ENCODE measurements around the gene SNX2. TPM values are rescaled to one million over a fixed set of nuclear protein-coding genes. Genes with fewer than 3 reads are reported as not detected.

SNX2 gene
- total and polyA plus RNA-seq, 2 donors (not counting 1 experiment from before 2014, with no cell fraction given): 107 to 266 TPM

DNA sequence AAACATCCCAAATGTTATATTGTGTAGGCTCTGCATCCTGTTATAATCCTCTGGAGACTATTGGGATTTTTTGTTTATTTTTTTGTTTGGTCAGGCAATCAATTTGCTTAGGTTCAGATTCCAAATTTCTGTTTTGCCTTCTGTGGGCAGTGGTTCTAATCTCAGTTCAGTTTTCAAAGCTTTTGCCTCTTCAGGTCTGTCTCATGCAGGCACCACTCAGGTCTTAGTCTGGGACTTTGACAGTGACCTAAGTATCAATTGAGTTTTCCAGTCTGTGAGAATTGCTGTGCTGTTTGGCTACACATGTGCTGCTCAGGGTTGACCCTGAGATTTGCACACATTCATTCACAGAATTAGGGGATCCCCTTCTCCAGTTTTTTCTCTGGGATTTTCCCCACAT is 14.1 kb downstream of the SNX2 start:
- TF ChIP-seq, protein P1, sequence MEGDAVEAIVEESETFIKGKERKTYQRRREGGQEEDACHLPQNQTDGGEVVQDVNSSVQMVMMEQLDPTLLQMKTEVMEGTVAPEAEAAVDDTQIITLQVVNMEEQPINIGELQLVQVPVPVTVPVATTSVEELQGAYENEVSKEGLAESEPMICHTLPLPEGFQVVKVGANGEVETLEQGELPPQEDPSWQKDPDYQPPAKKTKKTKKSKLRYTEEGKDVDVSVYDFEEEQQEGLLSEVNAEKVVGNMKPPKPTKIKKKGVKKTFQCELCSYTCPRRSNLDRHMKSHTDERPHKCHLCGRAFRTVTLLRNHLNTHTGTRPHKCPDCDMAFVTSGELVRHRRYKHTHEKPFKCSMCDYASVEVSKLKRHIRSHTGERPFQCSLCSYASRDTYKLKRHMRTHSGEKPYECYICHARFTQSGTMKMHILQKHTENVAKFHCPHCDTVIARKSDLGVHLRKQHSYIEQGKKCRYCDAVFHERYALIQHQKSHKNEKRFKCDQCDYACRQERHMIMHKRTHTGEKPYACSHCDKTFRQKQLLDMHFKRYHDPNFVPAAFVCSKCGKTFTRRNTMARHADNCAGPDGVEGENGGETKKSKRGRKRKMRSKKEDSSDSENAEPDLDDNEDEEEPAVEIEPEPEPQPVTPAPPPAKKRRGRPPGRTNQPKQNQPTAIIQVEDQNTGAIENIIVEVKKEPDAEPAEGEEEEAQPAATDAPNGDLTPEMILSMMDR (IDR thresholded peaks at IDR 0.05): no peak
- TF ChIP-seq EZH2 (IDR thresholded peaks at IDR 0.05; ENCODE audit: borderline replicate concordance, insufficient read depth, low read depth, low read length, poor library complexity, severe bottlenecking): no peak
- Histone ChIP-seq H3K4me1 (ENCODE audit: control insufficient read depth in 2 of 2, insufficient read depth in 2 of 2, low read length in 2 of 2) (peaks cover 21 to 54% of the 10 kb centered on the region in 2 donors), H3K27me3 (replicated peaks in 1 of 4; ENCODE audit: control extremely low read depth in 1 of 4, control insufficient read depth in 3 of 4, insufficient read depth in 4 of 4, low read length in 3 of 4) (no peaks in the 10 kb centered on the region), H3K79me2 (ENCODE audit: control insufficient read depth, insufficient read depth, low read length) (peaks cover 100% of the 10 kb centered on the region), H3K9ac (ENCODE audit: low read length) (no peak overlapping the region), H3K4me3 (ENCODE audit: control extremely low read depth in 1 of 5, extremely low read depth in 1 of 5, insufficient read depth in 1 of 5, low read depth in 2 of 5, low read length in 4 of 5) (no peak overlapping the region), H3K36me3 (replicated peaks in 1 of 2; ENCODE audit: control extremely low read depth in 1 of 2, control insufficient read depth in 1 of 2, extremely low read depth in 1 of 2, insufficient read depth in 2 of 2, low read length in 1 of 2) (peaks cover 0 to 55% of the 10 kb centered on the region in 2 experiments), H3K27ac (ENCODE audit: low read length in 2 of 2) (peak overlapping the region in 1 of 2 donors; percentile 14), H3K9me3 (ENCODE audit: control extremely low read depth in 1 of 3, control insufficient read depth in 2 of 3, insufficient read depth in 1 of 3, low read length in 2 of 3) (peaks cover 2 to 16% (median 6%) of the 10 kb centered on the region in 3 donors), H4K20me1 (ENCODE audit: control insufficient read depth, insufficient read depth, low read length, poor library complexity, severe bottlenecking) (peaks cover 89% of the 10 kb centered on the region), H2AFZ (ENCODE audit: insufficient read depth, low read depth, low read length, poor library complexity, severe bottlenecking) (no peak overlapping the region), H3K4me2 (replicated peaks; ENCODE audit: low read depth, low read length, poor library complexity, severe bottlenecking) (peak overlapping the region; percentile 42)
- ChIA-PET POLR2A (no interaction called here), CTCF (interaction anchor here (1.2 kb wide), 1 partner anchor 87 kb away, joined by 4 read pairs; no protein-coding TSS in a partner anchor)
- Mint-ChIP-seq H3K4me1 (peaks cover 67% of the 10 kb centered on the region), H3K4me3 (peak overlapping the region; percentile 20), H3K27me3 (no peaks in the 10 kb centered on the region), H3K9me3 (ENCODE audit: insufficient read depth) (peaks cover 3% of the 10 kb centered on the region), H3K27ac (peak overlapping the region; percentile 56)
- intact Hi-C loops (cut with micrococcal nuclease): no loop called here
- DNase-seq: no peak
- no peak for ATAC-seq (ENCODE audit: low read depth)

DNA sequence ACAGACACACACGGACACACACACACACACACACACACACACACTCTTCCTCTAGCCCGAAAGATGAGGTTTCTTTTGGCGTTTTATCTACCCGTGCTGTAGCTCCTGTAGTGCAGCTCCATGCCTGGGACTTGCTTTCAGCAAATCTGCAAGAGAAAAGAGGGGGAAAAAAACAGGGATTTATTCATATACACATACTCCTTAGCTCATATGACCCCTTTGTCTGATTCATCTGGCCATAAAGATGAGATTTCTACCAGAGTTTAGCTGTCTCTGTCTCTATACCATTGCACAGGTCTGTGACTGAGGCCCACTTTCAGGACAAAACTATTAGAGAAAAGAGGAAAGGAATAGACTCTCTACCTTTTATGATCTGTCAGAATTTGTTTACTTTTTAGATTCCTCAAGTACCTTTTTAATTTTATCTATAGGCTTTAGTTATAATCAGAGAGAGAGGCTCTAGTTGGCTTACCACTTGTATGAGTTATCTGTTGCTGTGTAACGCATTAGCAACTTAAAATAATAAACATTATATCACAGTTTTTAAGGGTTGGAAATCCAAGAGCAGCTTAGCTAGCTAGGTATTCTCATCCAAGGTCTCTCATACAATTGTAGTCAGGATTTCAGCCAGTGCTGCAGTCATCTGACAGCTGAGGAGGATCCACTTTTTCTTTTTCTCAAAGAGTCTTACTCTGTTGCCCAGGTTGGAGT is 14.7 kb downstream of the SNX2 start:
- Histone ChIP-seq H4K20me1 (ENCODE audit: control insufficient read depth, insufficient read depth, low read length, poor library complexity, severe bottlenecking) (peaks cover 92% of the 10 kb centered on the region), H3K27me3 (replicated peaks in 1 of 4; ENCODE audit: control extremely low read depth in 1 of 4, control insufficient read depth in 3 of 4, insufficient read depth in 4 of 4, low read length in 3 of 4) (no peaks in the 10 kb centered on the region), H3K4me2 (replicated peaks; ENCODE audit: low read depth, low read length, poor library complexity, severe bottlenecking) (peak overlapping the region; percentile 42), H3K36me3 (replicated peaks in 1 of 2; ENCODE audit: control extremely low read depth in 1 of 2, control insufficient read depth in 1 of 2, extremely low read depth in 1 of 2, insufficient read depth in 2 of 2, low read length in 1 of 2) (peaks cover 0 to 59% of the 10 kb centered on the region in 2 experiments), H3K4me3 (ENCODE audit: control extremely low read depth in 1 of 5, extremely low read depth in 1 of 5, insufficient read depth in 1 of 5, low read depth in 2 of 5, low read length in 4 of 5) (no peak overlapping the region), H3K9ac (ENCODE audit: low read length) (no peak overlapping the region), H3K27ac (ENCODE audit: low read length in 2 of 2) (peak overlapping the region in 1 of 2 donors; percentile 14), H2AFZ (ENCODE audit: insufficient read depth, low read depth, low read length, poor library complexity, severe bottlenecking) (no peak overlapping the region), H3K4me1 (ENCODE audit: control insufficient read depth in 2 of 2, insufficient read depth in 2 of 2, low read length in 2 of 2) (peaks cover 21 to 48% of the 10 kb centered on the region in 2 donors), H3K79me2 (ENCODE audit: control insufficient read depth, insufficient read depth, low read length) (peaks cover 100% of the 10 kb centered on the region), H3K9me3 (ENCODE audit: control extremely low read depth in 1 of 3, control insufficient read depth in 2 of 3, insufficient read depth in 1 of 3, low read length in 2 of 3) (peaks cover 2 to 16% (median 6%) of the 10 kb centered on the region in 3 donors)
- peak overlapping the region; percentile 27 for H3K27ac Mint-ChIP-seq
- 83% methylated on average over 1 of the region's 5 CpGs for WGBS (ENCODE audit: insufficient coverage)
- ChIA-PET POLR2A (no interaction called here), CTCF (interaction anchor here (1.2 kb wide), 1 partner anchor 88 kb away, joined by 4 read pairs; no protein-coding TSS in a partner anchor)
- no peak for TF ChIP-seq EZH2 (IDR thresholded peaks at IDR 0.05; ENCODE audit: borderline replicate concordance, insufficient read depth, low read depth, low read length, poor library complexity, severe bottlenecking)
- TF ChIP-seq, protein P1 (IDR thresholded peaks at IDR 0.05): no peak
- intact Hi-C loops (cut with micrococcal nuclease): loop anchor here (2.0 kb wide), 1 partner anchor 13 kb away; no protein-coding TSS in a partner anchor
- H3K4me3 Mint-ChIP-seq: peak overlapping the region; percentile 44
- ATAC-seq (ENCODE audit: low read depth) (no peak), DNase-seq (no peak)
- peaks cover 3% of the 10 kb centered on the region for H3K9me3 Mint-ChIP-seq (ENCODE audit: insufficient read depth)
- peaks cover 63% of the 10 kb centered on the region for H3K4me1 Mint-ChIP-seq
- no peaks in the 10 kb centered on the region for H3K27me3 Mint-ChIP-seq

All from B cell (primary cell).